NCI-H526 (cell line): ENCODE results near the gene TNFRSF17.
A peak's percentile ranks its signal among the peaks of the same experiment; 100 is the strongest.
"Not testable (repeated sequence)": the region's sequence is repeated elsewhere in the genome, so short reads cannot be mapped to it uniquely, and the experiment has no call there.

Source experiments
- DNase-seq, 2 experiments: peaks; one replicate each; lab custom pipeline; 2025; lab: John Stamatoyannopoulos, UW

The TNFRSF17 gene

GRCh38 chr16:11970292-11970691 is 5.3 kb downstream of the TNFRSF17 start:
- DNase-seq, result not testable (repeated sequence)

- no peak for DNase-seq
Measured at GRCh38 chr16:11972128-11972527, 7.1 kb downstream of the TNFRSF17 start.

GRCh38 chr16:11973070-11973469 is 8.1 kb downstream of the TNFRSF17 start:
- DNase-seq, result no peak

GRCh38 chr16:11976850-11977375 is 11.9 kb downstream of the TNFRSF17 start:
- DNase-seq, result no peak

- DNase-seq, result peak in 1 of 2 experiments; percentile 27
Measured at GRCh38 chr16:11977376-11978041, 12.5 kb downstream of the TNFRSF17 start.

- DNase-seq, result no peak
Measured at GRCh38 chr16:11978080-11978479, 13.1 kb downstream of the TNFRSF17 start.

- no peak for DNase-seq
Measured at GRCh38 chr16:11979013-11979672, 14.1 kb downstream of the TNFRSF17 start.

- DNase-seq, result no peak
Measured at GRCh38 chr16:11980136-11980844, 15.3 kb downstream of the TNFRSF17 start.

GRCh38 chr16:11985250-11985649 is 20.2 kb downstream of the TNFRSF17 start:
- DNase-seq, result no peak

- DNase-seq, result no peak
Measured at GRCh38 chr16:11986521-11987057, 21.6 kb downstream of the TNFRSF17 start.

GRCh38 chr16:11988258-11988978 is 23.4 kb downstream of the TNFRSF17 start:
- DNase-seq, result no peak

GRCh38 chr16:11990702-11991390 is 25.8 kb downstream of the TNFRSF17 start:
- no peak for DNase-seq

- no peak for DNase-seq
Measured at GRCh38 chr16:11992008-11992584, 27.1 kb downstream of the TNFRSF17 start.

GRCh38 chr16:11992586-11993524 is 27.8 kb downstream of the TNFRSF17 start:
- DNase-seq, result no peak

GRCh38 chr16:11994143-11995119 is 29.4 kb downstream of the TNFRSF17 start:
- DNase-seq, result no peak

GRCh38 chr16:11996433-11997330 is 31.7 kb downstream of the TNFRSF17 start:
- no peak for DNase-seq

- no peak for DNase-seq
Measured at GRCh38 chr16:12000032-12000431, 35.0 kb downstream of the TNFRSF17 start.
